HG03457 (cell line): ENCODE data around the gene MYOM1.
"Not testable (repeated sequence)": the region's sequence is repeated elsewhere in the genome, so short reads cannot be mapped to it uniquely, and the experiment has no call there.

Experiments
- ATAC-seq: cut with Tn5 transposase; IDR thresholded peaks from one replicate; pipeline ENCODE4 v1.9.1; 2021; ENCODE audit warnings: moderate number of reproducible peaks; ENCODE audit not compliant: unreplicated experiment

Gene MYOM1

GRCh38 chr18:3041843-3042242, 177.9 kb downstream of the MYOM1 start:
- ATAC-seq = no peak

- no peak for ATAC-seq
Measured at GRCh38 chr18:3040881-3041280, 178.9 kb downstream of the MYOM1 start.

GRCh38 chr18:3040173-3040572, 179.6 kb downstream of the MYOM1 start:
- ATAC-seq = no peak

- peak; percentile 93 for ATAC-seq
Measured at GRCh38 chr18:3037423-3037915, 182.3 kb downstream of the MYOM1 start.

- ATAC-seq = no peak
Measured at GRCh38 chr18:3036108-3036507, 183.7 kb downstream of the MYOM1 start.

GRCh38 chr18:3035635-3036034, 184.1 kb downstream of the MYOM1 start:
- no peak for ATAC-seq

- ATAC-seq = no peak
Measured at GRCh38 chr18:3032721-3033120, 187.0 kb downstream of the MYOM1 start.

- ATAC-seq = no peak
Measured at GRCh38 chr18:3029215-3029952, 190.4 kb downstream of the MYOM1 start.

- ATAC-seq = not testable (repeated sequence)
Measured at GRCh38 chr18:3028115-3028514, 191.7 kb downstream of the MYOM1 start.

- no peak for ATAC-seq
Measured at GRCh38 chr18:3027370-3027891, 192.3 kb downstream of the MYOM1 start.

GRCh38 chr18:3025544-3025943, 194.2 kb downstream of the MYOM1 start:
- no peak for ATAC-seq

GRCh38 chr18:3023603-3024002, 196.2 kb downstream of the MYOM1 start:
- ATAC-seq = not testable (repeated sequence)
